Caco-2 (cell line): ENCODE results near the gene FGFRL1. TPM values are rescaled to one million over a fixed set of nuclear protein-coding genes. Genes with fewer than 3 reads are reported as not detected.
"Not testable (repeated sequence)": the region's sequence is repeated elsewhere in the genome, so short reads cannot be mapped to it uniquely, and the experiment has no call there.

Source experiments
- BruUV-seq: library from RNA; stranded (reverse); fragments of 400-500 nt; replicated peaks from 2 replicates; lab custom pipeline; 2021; lab: Mats Ljungman, UMichigan
- CTCF ChIA-PET: fragments of 300-600 bp; sonication (Branson Sonifier 250); formaldehyde crosslinking; loops from one replicate; lab custom pipeline; 2022; ENCODE audit warnings: antibody characterized with exemption; lab: Charles Lee
- POLR2A ChIA-PET: fragments of 300-600 bp; sonication (Branson Sonifier 250); formaldehyde crosslinking; loops from one replicate; lab custom pipeline; 2022; ENCODE audit warnings: antibody characterized with exemption; lab: Charles Lee
- DNase-seq, 2 experiments: peaks; one replicate each; pipeline versions ENCODE4 v3.0.0 to v3.0.0-alpha.2; 2020 to 2022
- H3K27me3 ChIP-seq: replicated peaks from 2 replicates; pipeline ENCODE4 v1.6.0; 2011; ENCODE audit warnings: low read length; ENCODE audit not compliant: control insufficient read depth, insufficient read depth
- H3K36me3 ChIP-seq: 2 replicates; pipeline ENCODE4 v1.5.1; 2011; ENCODE audit warnings: low read length; ENCODE audit not compliant: control insufficient read depth, insufficient read depth
- H3K4me1 ChIP-seq: fragments of 250-450 bp; sonication (Bioruptor Pico); 2 replicates; pipeline ENCODE4 v1.5.1; 2020; ENCODE audit warnings: mild to moderate bottlenecking
- H3K4me3 ChIP-seq: 2 replicates; pipeline ENCODE4 v1.5.1; 2011; ENCODE audit warnings: low read depth, mild to moderate bottlenecking, control low read depth, low read length
- H3K9me3 ChIP-seq: fragments of 250-450 bp; sonication (Bioruptor Pico); 2 replicates; pipeline ENCODE4 v1.5.1; 2020; ENCODE audit warnings: mild to moderate bottlenecking, moderate library complexity
- H3K27ac Mint-ChIP-seq: one replicate; pipeline ENCODE4 v1.8.0; 2022; ENCODE audit warnings: mixed read lengths; ENCODE audit not compliant: unreplicated experiment
- H3K27me3 Mint-ChIP-seq: one replicate; pipeline ENCODE4 v1.8.0; 2022; ENCODE audit warnings: mixed read lengths; ENCODE audit not compliant: insufficient read depth, unreplicated experiment
- H3K36me3 Mint-ChIP-seq: one replicate; pipeline ENCODE4 v1.8.0; 2022; ENCODE audit warnings: mild to moderate bottlenecking, mixed read lengths; ENCODE audit not compliant: insufficient read depth, unreplicated experiment
- H3K4me1 Mint-ChIP-seq: one replicate; pipeline ENCODE4 v1.8.0; 2022; ENCODE audit warnings: low read depth, mixed read lengths; ENCODE audit not compliant: unreplicated experiment
- H3K4me3 Mint-ChIP-seq: one replicate; pipeline ENCODE4 v1.8.0; 2022; ENCODE audit warnings: mild to moderate bottlenecking, moderate library complexity, mixed read lengths; ENCODE audit not compliant: unreplicated experiment
- H3K9me3 Mint-ChIP-seq: one replicate; pipeline ENCODE4 v1.8.0; 2022; ENCODE audit warnings: mixed read lengths; ENCODE audit not compliant: unreplicated experiment
- CTCF ChIP-seq, 2 experiments: fragments of 200-600 bp in 1 of 2; IDR thresholded peaks; 1 replicate in 1 of 2; 2 replicates in 1 of 2; pipeline versions ENCODE4 v1.5.1 to v1.8.0; 2011 to 2022; ENCODE audit warnings: antibody characterized with exemption in 1 of 2, control low read depth in 1 of 2, inconsistent platforms in 1 of 2, low read depth in 1 of 2, low read length in 1 of 2, mild to moderate bottlenecking in 1 of 2, moderate library complexity in 1 of 2; ENCODE audit not compliant: insufficient read depth in 1 of 2, severe bottlenecking in 1 of 2, unreplicated experiment in 1 of 2
- intact Hi-C: fragments of 100-400 bp; cut with micrococcal nuclease; formaldehyde crosslinking; loops from one replicate; pipeline ENCODE4 v1.10.0; 2022; ENCODE audit not compliant: unreplicated experiment
- total RNA-seq: library from RNA; stranded (reverse); gene quantifications from 2 replicates; pipeline ENCODE4 v1.2.3, GENCODE V29; 2022

FGFRL1 gene
- total RNA-seq, 1 experiment from 2014 or later, result 26.0 TPM

- no peaks in the 10 kb centered on the region for H3K9me3 Mint-ChIP-seq
- no peaks in the 10 kb centered on the region for H3K36me3 ChIP-seq
- no peaks in the 10 kb centered on the region for H3K36me3 Mint-ChIP-seq
- peak overlapping the region; percentile 59 for H3K4me3 Mint-ChIP-seq
- H3K4me1 Mint-ChIP-seq, result peaks cover 6% of the 10 kb centered on the region
- DNase-seq, result peak; percentile 58 to 72
- peaks cover 33% of the 10 kb centered on the region for H3K4me1 ChIP-seq
- H3K9me3 ChIP-seq, result no peaks in the 10 kb centered on the region
- ChIA-PET CTCF (no interaction called here), POLR2A (interaction anchor here (0.6 kb wide), 1 partner anchor 338 kb away, joined by 4 read pairs; no protein-coding TSS in a partner anchor)
- no peak overlapping the region for H3K27ac Mint-ChIP-seq
- no peaks in the 10 kb centered on the region for H3K27me3 ChIP-seq
- no TSS peak for BruUV-seq
- intact Hi-C loops, result no loop called here
- TF ChIP-seq CTCF (IDR thresholded peaks at IDR 0.05; ENCODE audit: insufficient read depth in 1 of 2, low read depth in 1 of 2, low read length in 1 of 2, severe bottlenecking in 1 of 2, unreplicated experiment in 1 of 2), result no peak
- H3K4me3 ChIP-seq, result peak overlapping the region; percentile 35
- H3K27me3 Mint-ChIP-seq, result no peaks in the 10 kb centered on the region
These were observed 34.3 kb downstream of the FGFRL1 start for GRCh38 chr4:1045595-1046201.

GRCh38 chr4:1046581-1047011, 35.2 kb downstream of the FGFRL1 start:
- H3K9me3 Mint-ChIP-seq, H3K27me3 ChIP-seq, H3K27me3 Mint-ChIP-seq, H3K36me3 ChIP-seq, intact Hi-C loops, H3K4me1 Mint-ChIP-seq, BruUV-seq, H3K9me3 ChIP-seq, H3K36me3 Mint-ChIP-seq, CTCF ChIA-PET, POLR2A ChIA-PET: not testable (repeated sequence)
- Histone ChIP-seq H3K4me3 (peak overlapping the region; percentile 35), H3K4me1 (peaks cover 33% of the 10 kb centered on the region)
- H3K27ac Mint-ChIP-seq, result peak overlapping the region; percentile 83
- peak overlapping the region; percentile 68 for H3K4me3 Mint-ChIP-seq
- peak; percentile 54 to 66 for DNase-seq

- H3K9me3 Mint-ChIP-seq, result no peaks in the 10 kb centered on the region
- POLR2A ChIA-PET, result no interaction called here
- H3K4me1 ChIP-seq, result peaks cover 29% of the 10 kb centered on the region
- no peaks in the 10 kb centered on the region for H3K27me3 ChIP-seq
- H3K36me3 Mint-ChIP-seq, result no peaks in the 10 kb centered on the region
- no peaks in the 10 kb centered on the region for H3K9me3 ChIP-seq
- peak overlapping the region; percentile 83 for H3K27ac Mint-ChIP-seq
- peaks cover 6% of the 10 kb centered on the region for H3K4me1 Mint-ChIP-seq
- intact Hi-C loops, result no loop called here
- H3K4me3 Mint-ChIP-seq, result peak overlapping the region; percentile 68
- peak in 1 of 2 experiments; percentile 33 for DNase-seq
- no peak overlapping the region for H3K4me3 ChIP-seq
- H3K36me3 ChIP-seq, result no peaks in the 10 kb centered on the region
- H3K27me3 Mint-ChIP-seq, result peaks cover 2% of the 10 kb centered on the region
- BruUV-seq, result no TSS peak
- CTCF ChIA-PET, result no interaction called here
- no peak for TF ChIP-seq CTCF (IDR thresholded peaks at IDR 0.05; ENCODE audit: insufficient read depth in 1 of 2, low read depth in 1 of 2, low read length in 1 of 2, severe bottlenecking in 1 of 2, unreplicated experiment in 1 of 2)
These were observed 35.9 kb downstream of the FGFRL1 start for GRCh38 chr4:1047106-1047975.
